Endothelial cell of umbilical vein (primary cell): ENCODE results near the gene HCLS1. TPM values are rescaled to one million over a fixed set of nuclear protein-coding genes. Genes with fewer than 3 reads are reported as not detected.

Source experiments
- BruUV-seq: library from RNA; stranded (reverse); fragments of 400-500 nt; replicated peaks from 2 replicates; lab custom pipeline; 2021; lab: Mats Ljungman, UMichigan
- CTCF ChIA-PET: fragments of 300-600, 350-600 bp; sonication (Branson Sonifier 250); formaldehyde crosslinking; loops from one replicate; lab custom pipeline; 2021; ENCODE audit warnings: antibody characterized with exemption, inconsistent platforms; lab: Charles Lee
- POLR2A ChIA-PET: fragments of 300-600, 350-600 bp; sonication (Branson Sonifier 250); formaldehyde crosslinking; loops from one replicate; lab custom pipeline; 2021; ENCODE audit warnings: antibody characterized with exemption, inconsistent platforms; lab: Charles Lee
- DNase-seq: peaks from one replicate; pipeline ENCODE4 v3.0.0-alpha.2; 2011; ENCODE audit warnings: low read depth, low spot score
- FAIRE-seq: peaks from 2 replicates; lab custom pipeline; 2011; peaks lifted over from hg19 to GRCh38; lab: Jason Lieb, UNC
- H2AFZ ChIP-seq: 2 replicates; pipeline ENCODE4 v1.6.0; 2012; ENCODE audit warnings: low read depth, low read length, control low read depth, inconsistent platforms
- H3K27ac ChIP-seq: 2 replicates; pipeline ENCODE4 v1.5.1; 2011; ENCODE audit warnings: low read depth, mild to moderate bottlenecking, control low read depth, low read length, moderate library complexity; ENCODE audit not compliant: insufficient read depth
- H3K27me3 ChIP-seq, 2 experiments: 2 replicates each; pipeline versions ENCODE4 v1.6.0 to v1.6.1; 2011; ENCODE audit warnings: low read length in 2 of 2, mixed read lengths in 1 of 2; ENCODE audit not compliant: control insufficient read depth in 2 of 2, insufficient read depth in 2 of 2
- H3K36me3 ChIP-seq, 2 experiments: 2 replicates in 1 of 2; 3 replicates in 1 of 2; pipeline ENCODE4 v1.5.1; 2011; ENCODE audit warnings: low read length in 2 of 2, mild to moderate bottlenecking in 1 of 2, moderate library complexity in 1 of 2; ENCODE audit not compliant: control insufficient read depth in 2 of 2, insufficient read depth in 2 of 2; ENCODE audit errors: extremely low read depth in 1 of 2
- H3K4me1 ChIP-seq: 3 replicates; pipeline ENCODE4 v1.5.1; 2011; ENCODE audit warnings: mild to moderate bottlenecking, low read length; ENCODE audit not compliant: control insufficient read depth, insufficient read depth; ENCODE audit errors: extremely low read depth
- H3K4me2 ChIP-seq: 2 replicates; pipeline ENCODE4 v1.6.1; 2011; ENCODE audit warnings: low read length, control low read depth, mixed read lengths; ENCODE audit not compliant: insufficient read depth
- H3K4me3 ChIP-seq, 3 experiments: fragments of 200-600 bp in 1 of 3; sonication (generic), shearing (Covaris generic) in 1 of 3; replicated peaks in 1 of 3; 2 replicates each; pipeline ENCODE4 v1.5.1; 2011 to 2016; ENCODE audit warnings: control low read depth in 3 of 3, low read length in 3 of 3, mild to moderate bottlenecking in 2 of 3, inconsistent platforms in 1 of 3, low read depth in 1 of 3, moderate library complexity in 1 of 3; ENCODE audit not compliant: insufficient read depth in 1 of 3
- H3K79me2 ChIP-seq: 2 replicates; pipeline ENCODE4 v1.6.0; 2012; ENCODE audit warnings: low read length, inconsistent platforms; ENCODE audit not compliant: control insufficient read depth, insufficient read depth
- H3K9ac ChIP-seq: replicated peaks from 2 replicates; pipeline ENCODE3; 2011; ENCODE audit warnings: low read length, control low read depth; ENCODE audit not compliant: insufficient read depth; ENCODE audit errors: extremely low read depth
- H3K9me1 ChIP-seq: replicated peaks from 3 replicates; pipeline ENCODE4 v1.6.0; 2011; ENCODE audit warnings: mild to moderate bottlenecking, low read length; ENCODE audit not compliant: control insufficient read depth, insufficient read depth; ENCODE audit errors: extremely low read depth
- H3K9me3 ChIP-seq: replicated peaks from 2 replicates; pipeline ENCODE4 v1.5.1; 2012; ENCODE audit warnings: low read length, inconsistent platforms; ENCODE audit not compliant: control insufficient read depth, insufficient read depth
- H4K20me1 ChIP-seq: replicated peaks from 2 replicates; pipeline ENCODE3; 2011; ENCODE audit warnings: mild to moderate bottlenecking, low read length; ENCODE audit not compliant: control insufficient read depth, insufficient read depth; ENCODE audit errors: extremely low read depth
- EZH2 ChIP-seq: IDR thresholded peaks from 2 replicates; pipeline ENCODE4 v1.6.1; 2012; ENCODE audit warnings: borderline replicate concordance, low read depth, mild to moderate bottlenecking, moderate library complexity, low read length, inconsistent platforms; ENCODE audit not compliant: severe bottlenecking
- FOS ChIP-seq: IDR thresholded peaks from 2 replicates; pipeline ENCODE4 v1.6.1; 2011; ENCODE audit warnings: mild to moderate bottlenecking, low read length, moderate library complexity, borderline replicate concordance; ENCODE audit not compliant: insufficient read depth
- GATA2 ChIP-seq: IDR thresholded peaks from 2 replicates; pipeline ENCODE4 v1.7.0; 2011; ENCODE audit warnings: low read depth, mild to moderate bottlenecking, moderate library complexity, mixed read lengths, low read length; ENCODE audit not compliant: insufficient read length, insufficient read depth
- JUN ChIP-seq: IDR thresholded peaks from 2 replicates; pipeline ENCODE4 v1.6.1; 2011; ENCODE audit warnings: borderline replicate concordance, low read depth; ENCODE audit not compliant: insufficient read length, insufficient read depth
- POLR2A ChIP-seq: IDR thresholded peaks from 2 replicates; pipeline ENCODE4 v1.6.1; 2012; ENCODE audit warnings: low read depth, mild to moderate bottlenecking, control low read depth, low read length
- POLR2AphosphoS5 ChIP-seq: IDR thresholded peaks from 2 replicates; pipeline ENCODE4 v1.6.1; 2012; ENCODE audit warnings: low read depth, mild to moderate bottlenecking, control low read depth, low read length, moderate library complexity; ENCODE audit not compliant: insufficient read depth
- dilution Hi-C: fragments of 300-500 bp; cut with MboI; formaldehyde crosslinking; loops from one replicate; pipeline ENCODE4 v1.15.0; 2019; ENCODE audit warnings: low sequenced_read_pairs; ENCODE audit not compliant: extremely low pct_ligation_motif_present
- intact Hi-C: fragments of 100-400 bp; cut with micrococcal nuclease; formaldehyde crosslinking; loops from one replicate; pipeline ENCODE4 v1.10.0; 2022
- polyA plus RNA-seq, 4 experiments: library from polyadenylated mRNA; depleted of rRNA in 3 of 4; stranded (reverse) in 3 of 4; unstranded in 1 of 4; fragments of >200 nt; gene quantifications; 2 replicates each; pipeline versions ENCODE4 v1.2.1 to v1.2.3, GENCODE V29; 2011 to 2012; ENCODE audit warnings: missing spikeins in 1 of 4
- total RNA-seq: library from RNA; stranded (reverse); gene quantifications from 2 replicates; pipeline ENCODE4 v1.2.3, GENCODE V29; 2021
- TF ChIP-seq, protein P1 (sequence below): IDR thresholded peaks from 2 replicates; pipeline ENCODE4 v1.6.1; 2011; ENCODE audit not compliant: insufficient read depth, insufficient read length

The HCLS1 gene
- total and polyA plus RNA-seq, 2 donors (not counting 3 experiments of a cell fraction or from before 2014, with no cell fraction given): 51.9 to 63.5 TPM

DNA sequence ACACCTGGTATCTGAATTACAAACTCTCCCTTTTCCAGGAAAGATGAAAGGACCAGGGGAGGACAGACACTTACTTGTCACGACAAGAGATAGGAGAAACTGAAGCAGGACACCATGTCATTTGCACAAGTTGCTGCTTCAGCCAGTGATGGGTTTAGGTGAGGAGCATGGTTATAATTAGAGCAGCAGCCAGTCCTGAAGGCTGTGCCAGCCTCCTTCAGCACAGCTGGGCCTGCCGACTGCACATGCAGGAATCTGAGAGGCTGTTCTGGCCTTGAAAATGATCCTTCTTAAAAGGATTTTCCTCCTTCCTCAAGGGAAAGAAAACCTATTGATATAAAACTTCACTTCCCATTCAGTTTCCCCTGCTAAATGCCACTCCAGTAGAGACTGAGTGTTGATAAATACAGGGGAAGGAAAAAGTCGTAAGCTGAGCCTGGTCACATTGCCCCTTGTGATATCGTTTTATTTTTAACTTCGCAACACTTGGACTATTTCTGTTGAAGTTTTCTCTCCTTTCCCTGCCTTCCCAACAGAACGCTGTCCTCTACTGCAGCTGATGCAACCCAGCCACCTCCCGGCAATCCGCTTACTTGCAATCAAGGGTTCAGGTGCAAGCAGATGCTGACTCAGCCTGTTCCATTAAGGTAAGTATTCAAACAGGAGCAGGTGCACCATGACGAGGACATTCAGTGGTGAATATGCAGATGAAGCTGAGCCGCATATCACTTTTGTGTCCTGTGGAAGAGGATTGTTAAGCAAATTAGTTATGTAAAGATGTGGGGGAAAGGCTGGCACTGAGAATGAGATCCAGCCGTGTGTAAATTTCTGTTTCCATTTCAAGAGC is 67.6 kb downstream of the HCLS1 start, which contains the start of gene FBXO40:
FBXO40 (plus strand) TSS at position 524 of the 847 bp plus-strand sequence. CDS start 27,197 bp downstream, outside the sequence.
- H3K9me1 ChIP-seq: no peaks in the 10 kb centered on the region
- intact Hi-C loops (no loop called here), dilution Hi-C loops (no loop called here)
- H4K20me1 ChIP-seq: no peaks in the 10 kb centered on the region
- peaks cover 5 to 11% of the 10 kb centered on the region in 2 experiments for H3K27me3 ChIP-seq
- BruUV-seq: no TSS peak
- H3K4me2 ChIP-seq: no peak within 1 kb of the TSS
- H3K4me1 ChIP-seq: no peaks in the 10 kb centered on the region
- CTCF ChIA-PET: no interaction called here
- POLR2A ChIA-PET: no interaction called here
- H3K9me3 ChIP-seq: no peaks in the 10 kb centered on the region
- H2AFZ ChIP-seq: no peak within 1 kb of the TSS
- H3K36me3 ChIP-seq: no peaks in the 10 kb centered on the region
- TF ChIP-seq EZH2 (peak; percentile 22), GATA2 (no peak)
- no peak within 1 kb of the TSS for H3K4me3 ChIP-seq
- DNase-seq: no peak
- no peak within 1 kb of the TSS for H3K27ac ChIP-seq
- no peak for FAIRE-seq
- H3K79me2 ChIP-seq: no peaks in the 10 kb centered on the region
- H3K9ac ChIP-seq: no peak within 1 kb of the TSS

- ChIA-PET POLR2A (no interaction called here), CTCF (no interaction called here)
- Histone ChIP-seq H2AFZ (no peak overlapping the region), H4K20me1 (no peaks in the 10 kb centered on the region), H3K27me3 (peaks cover 2 to 3% of the 10 kb centered on the region in 2 experiments), H3K4me3 (no peak overlapping the region), H3K4me2 (no peak overlapping the region), H3K36me3 (no peaks in the 10 kb centered on the region), H3K9me3 (no peaks in the 10 kb centered on the region), H3K9me1 (no peaks in the 10 kb centered on the region), H3K4me1 (no peaks in the 10 kb centered on the region), H3K79me2 (no peaks in the 10 kb centered on the region), H3K27ac (no peak overlapping the region), H3K9ac (no peak overlapping the region)
- DNase-seq (no peak), FAIRE-seq (no peak)
- dilution Hi-C loops (no loop called here), intact Hi-C loops (no loop called here)
- no TSS peak for BruUV-seq
- TF ChIP-seq FOS: no peak
- no peak for TF ChIP-seq POLR2A
- TF ChIP-seq POLR2AphosphoS5: no peak
- no peak for TF ChIP-seq JUN
- TF ChIP-seq, protein P1, sequence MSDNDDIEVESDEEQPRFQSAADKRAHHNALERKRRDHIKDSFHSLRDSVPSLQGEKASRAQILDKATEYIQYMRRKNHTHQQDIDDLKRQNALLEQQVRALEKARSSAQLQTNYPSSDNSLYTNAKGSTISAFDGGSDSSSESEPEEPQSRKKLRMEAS: no peak
Observed at GRCh38 chr3:121584418-121584817, 76.3 kb downstream of the HCLS1 start.
